ENCODE measurements around the gene LRMDA. TPM values are rescaled to one million over a fixed set of nuclear protein-coding genes. Genes with fewer than 3 reads are reported as not detected.

LRMDA gene
- total and polyA plus RNA-seq, 10 of the 15 experiments (the other 5 are each of a cell fraction or from before 2014, with no cell fraction given), result 0.07 to 0.54 (median 0.29) TPM; not detected in 4

DNA sequence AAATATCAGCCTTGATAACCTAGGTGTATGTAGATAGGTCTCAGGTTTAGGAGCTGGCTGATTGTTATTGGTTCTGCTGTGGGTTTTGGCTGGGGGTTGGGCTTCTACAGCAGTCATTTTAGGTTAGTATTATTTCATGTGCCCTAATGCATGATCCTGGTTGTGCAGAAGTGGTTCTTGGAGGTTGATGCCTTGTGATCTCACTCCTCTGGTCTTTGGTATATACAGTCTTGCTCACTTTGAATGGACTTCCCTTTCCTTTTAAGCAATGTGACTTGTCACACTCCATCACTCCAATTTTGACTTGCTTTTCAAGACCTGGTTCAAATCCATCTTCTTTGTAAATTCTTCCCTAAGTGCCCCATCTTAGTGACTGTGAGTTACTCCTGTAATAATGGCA is 188.9 kb downstream of the LRMDA start:
- intact Hi-C loops (cut with micrococcal nuclease; ENCODE audit: unreplicated experiment) (no loop called here), in situ Hi-C loops (cut with MboI) (no loop called here)
- no peak for ATAC-seq
- no peak overlapping the region for H3K27ac ChIP-seq (ENCODE audit: control insufficient read depth, insufficient read depth)
- no peaks in the 10 kb centered on the region for H4K20me1 ChIP-seq (ENCODE audit: control insufficient read depth, insufficient read depth)
- H3K27me3 ChIP-seq (replicated peaks in 1 of 2; ENCODE audit: control insufficient read depth in 2 of 2, insufficient read depth in 2 of 2, low read length in 1 of 2), result no peaks in the 10 kb centered on the region
- SMC1A ChIA-PET (ENCODE audit: uncharacterized antibody, unreplicated experiment), result interaction anchor here (0.7 to 1.7 kb wide), 8 partner anchors 9 to 218 kb away, joined by 3 to 6 read pairs (median 4); partner anchors contain the start of gene ZNF503
- no peaks in the 10 kb centered on the region for H3K79me2 ChIP-seq (ENCODE audit: control insufficient read depth, insufficient read depth, low read length)
- H3K4me3 ChIP-seq, result no peak overlapping the region
- TF ChIP-seq DPF2 (IDR thresholded peaks at IDR 0.05), result no peak
- no peak for TF ChIP-seq NFYB (IDR thresholded peaks at IDR 0.05; ENCODE audit: insufficient read depth, low read depth, low read length)
- no peak for TF ChIP-seq ZNF24 (IDR thresholded peaks at IDR 0.05)
- no peak for TF ChIP-seq PBX3 (IDR thresholded peaks at IDR 0.05; ENCODE audit: insufficient replicate concordance, low read depth, low read length)
- no peak for TF ChIP-seq RBBP5 (conservative IDR thresholded peaks at IDR 0.05)
- TF ChIP-seq GABPA (IDR thresholded peaks at IDR 0.05; ENCODE audit: low read depth), result no peak
- no peak for TF ChIP-seq TBL1XR1 (IDR thresholded peaks at IDR 0.05; ENCODE audit: low read depth, low read length)
- TF ChIP-seq ETV6 (conservative IDR thresholded peaks at IDR 0.05 in 1 of 2, IDR thresholded peaks at IDR 0.05 in 1 of 2; ENCODE audit: borderline replicate concordance in 1 of 2, low read depth in 1 of 2), result no peak
- TF ChIP-seq YBX1 (IDR thresholded peaks at IDR 0.05), result no peak
- no peak for TF ChIP-seq SKIL (IDR thresholded peaks at IDR 0.05; ENCODE audit: low read depth, poor library complexity, severe bottlenecking)
- no peak for TF ChIP-seq POLR2AphosphoS2 (IDR thresholded peaks at IDR 0.05; ENCODE audit: low read depth, low read length)
- no peak for TF ChIP-seq ATF7 (IDR thresholded peaks at IDR 0.05; ENCODE audit: low read depth)
- TF ChIP-seq, protein P1, sequence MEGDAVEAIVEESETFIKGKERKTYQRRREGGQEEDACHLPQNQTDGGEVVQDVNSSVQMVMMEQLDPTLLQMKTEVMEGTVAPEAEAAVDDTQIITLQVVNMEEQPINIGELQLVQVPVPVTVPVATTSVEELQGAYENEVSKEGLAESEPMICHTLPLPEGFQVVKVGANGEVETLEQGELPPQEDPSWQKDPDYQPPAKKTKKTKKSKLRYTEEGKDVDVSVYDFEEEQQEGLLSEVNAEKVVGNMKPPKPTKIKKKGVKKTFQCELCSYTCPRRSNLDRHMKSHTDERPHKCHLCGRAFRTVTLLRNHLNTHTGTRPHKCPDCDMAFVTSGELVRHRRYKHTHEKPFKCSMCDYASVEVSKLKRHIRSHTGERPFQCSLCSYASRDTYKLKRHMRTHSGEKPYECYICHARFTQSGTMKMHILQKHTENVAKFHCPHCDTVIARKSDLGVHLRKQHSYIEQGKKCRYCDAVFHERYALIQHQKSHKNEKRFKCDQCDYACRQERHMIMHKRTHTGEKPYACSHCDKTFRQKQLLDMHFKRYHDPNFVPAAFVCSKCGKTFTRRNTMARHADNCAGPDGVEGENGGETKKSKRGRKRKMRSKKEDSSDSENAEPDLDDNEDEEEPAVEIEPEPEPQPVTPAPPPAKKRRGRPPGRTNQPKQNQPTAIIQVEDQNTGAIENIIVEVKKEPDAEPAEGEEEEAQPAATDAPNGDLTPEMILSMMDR (IDR thresholded peaks at IDR 0.05 in 2 of 3, conservative IDR thresholded peaks at IDR 0.05 in 1 of 3; ENCODE audit: control insufficient read depth in 2 of 3, extremely low read depth in 1 of 3, insufficient read depth in 1 of 3, low read depth in 3 of 3, low read length in 3 of 3), result no peak
- TF ChIP-seq KDM1A (IDR thresholded peaks at IDR 0.05; ENCODE audit: borderline replicate concordance), result no peak
- TF ChIP-seq E2F4 (IDR thresholded peaks at IDR 0.05; ENCODE audit: low read depth, low read length), result no peak
- TF ChIP-seq RAD51 (IDR thresholded peaks at IDR 0.05), result no peak
- TF ChIP-seq SUPT20H (IDR thresholded peaks at IDR 0.05; ENCODE audit: borderline replicate concordance, control insufficient read depth, low read depth, low read length), result no peak
- no peak for DNase-seq (ENCODE audit: low read depth, low spot score)
- no peak overlapping the region for H3K4me2 ChIP-seq (ENCODE audit: control insufficient read depth, insufficient read depth)
- RAD21 ChIA-PET (ENCODE audit: unreplicated experiment), result no interaction called here
- no peaks in the 10 kb centered on the region for H3K4me1 ChIP-seq (ENCODE audit: control insufficient read depth, insufficient read depth, low read length)
- H2AFZ ChIP-seq (ENCODE audit: control insufficient read depth, low read depth, low read length), result no peak overlapping the region
- H3K36me3 ChIP-seq (ENCODE audit: control insufficient read depth in 2 of 2, insufficient read depth in 2 of 2, low read length in 1 of 2), result no peaks in the 10 kb centered on the region
- no peaks in the 10 kb centered on the region for H3K9me3 ChIP-seq (replicated peaks; ENCODE audit: control insufficient read depth, insufficient read depth, low read length)
- CTCF ChIA-PET, result no interaction called here
- POLR2A ChIA-PET, result interaction anchor here (0.6 kb wide), 1 partner anchor 11 kb away, joined by 3 read pairs; no protein-coding TSS in a partner anchor
- BruUV-seq (replicated peaks), result no TSS peak
- no peak overlapping the region for H3K9ac ChIP-seq (ENCODE audit: control insufficient read depth, insufficient read depth, low read length)
- FAIRE-seq, result no peak

All from GM12878 (cell line).